Endothelial cell of umbilical vein (primary cell): ENCODE data around the gene MAN1A1. TPM values are rescaled to one million over a fixed set of nuclear protein-coding genes. Genes with fewer than 3 reads are reported as not detected.

Source experiments
- BruUV-seq: library from RNA; stranded (reverse); fragments of 400-500 nt; replicated peaks from 2 replicates; lab custom pipeline; 2021; lab: Mats Ljungman, UMichigan
- CTCF ChIA-PET: fragments of 300-600, 350-600 bp; sonication (Branson Sonifier 250); formaldehyde crosslinking; loops from one replicate; lab custom pipeline; 2021; ENCODE audit warnings: antibody characterized with exemption, inconsistent platforms; lab: Charles Lee
- POLR2A ChIA-PET: fragments of 300-600, 350-600 bp; sonication (Branson Sonifier 250); formaldehyde crosslinking; loops from one replicate; lab custom pipeline; 2021; ENCODE audit warnings: antibody characterized with exemption, inconsistent platforms; lab: Charles Lee
- DNase-seq: peaks from one replicate; pipeline ENCODE4 v3.0.0-alpha.2; 2011; ENCODE audit warnings: low read depth, low spot score
- FAIRE-seq: peaks from 2 replicates; lab custom pipeline; 2011; peaks lifted over from hg19 to GRCh38; lab: Jason Lieb, UNC
- H2AFZ ChIP-seq: 2 replicates; pipeline ENCODE4 v1.6.0; 2012; ENCODE audit warnings: low read depth, low read length, control low read depth, inconsistent platforms
- H3K27ac ChIP-seq: 2 replicates; pipeline ENCODE4 v1.5.1; 2011; ENCODE audit warnings: low read depth, mild to moderate bottlenecking, control low read depth, low read length, moderate library complexity; ENCODE audit not compliant: insufficient read depth
- H3K27me3 ChIP-seq, 2 experiments: 2 replicates each; pipeline versions ENCODE4 v1.6.0 to v1.6.1; 2011; ENCODE audit warnings: low read length in 2 of 2, mixed read lengths in 1 of 2; ENCODE audit not compliant: control insufficient read depth in 2 of 2, insufficient read depth in 2 of 2
- H3K36me3 ChIP-seq, 2 experiments: 2 replicates in 1 of 2; 3 replicates in 1 of 2; pipeline ENCODE4 v1.5.1; 2011; ENCODE audit warnings: low read length in 2 of 2, mild to moderate bottlenecking in 1 of 2, moderate library complexity in 1 of 2; ENCODE audit not compliant: control insufficient read depth in 2 of 2, insufficient read depth in 2 of 2; ENCODE audit errors: extremely low read depth in 1 of 2
- H3K4me1 ChIP-seq: 3 replicates; pipeline ENCODE4 v1.5.1; 2011; ENCODE audit warnings: mild to moderate bottlenecking, low read length; ENCODE audit not compliant: control insufficient read depth, insufficient read depth; ENCODE audit errors: extremely low read depth
- H3K4me2 ChIP-seq: 2 replicates; pipeline ENCODE4 v1.6.1; 2011; ENCODE audit warnings: low read length, control low read depth, mixed read lengths; ENCODE audit not compliant: insufficient read depth
- H3K4me3 ChIP-seq, 3 experiments: fragments of 200-600 bp in 1 of 3; sonication (generic), shearing (Covaris generic) in 1 of 3; replicated peaks in 1 of 3; 2 replicates each; pipeline ENCODE4 v1.5.1; 2011 to 2016; ENCODE audit warnings: control low read depth in 3 of 3, low read length in 3 of 3, mild to moderate bottlenecking in 2 of 3, inconsistent platforms in 1 of 3, low read depth in 1 of 3, moderate library complexity in 1 of 3; ENCODE audit not compliant: insufficient read depth in 1 of 3
- H3K79me2 ChIP-seq: 2 replicates; pipeline ENCODE4 v1.6.0; 2012; ENCODE audit warnings: low read length, inconsistent platforms; ENCODE audit not compliant: control insufficient read depth, insufficient read depth
- H3K9ac ChIP-seq: replicated peaks from 2 replicates; pipeline ENCODE3; 2011; ENCODE audit warnings: low read length, control low read depth; ENCODE audit not compliant: insufficient read depth; ENCODE audit errors: extremely low read depth
- H3K9me1 ChIP-seq: replicated peaks from 3 replicates; pipeline ENCODE4 v1.6.0; 2011; ENCODE audit warnings: mild to moderate bottlenecking, low read length; ENCODE audit not compliant: control insufficient read depth, insufficient read depth; ENCODE audit errors: extremely low read depth
- H3K9me3 ChIP-seq: replicated peaks from 2 replicates; pipeline ENCODE4 v1.5.1; 2012; ENCODE audit warnings: low read length, inconsistent platforms; ENCODE audit not compliant: control insufficient read depth, insufficient read depth
- H4K20me1 ChIP-seq: replicated peaks from 2 replicates; pipeline ENCODE3; 2011; ENCODE audit warnings: mild to moderate bottlenecking, low read length; ENCODE audit not compliant: control insufficient read depth, insufficient read depth; ENCODE audit errors: extremely low read depth
- CTCF ChIP-seq, 2 donors: IDR thresholded peaks; 1 replicate in 1 of 2; 2 replicates in 1 of 2; pipeline ENCODE4 v1.5.1; 2011; ENCODE audit warnings: low read length in 2 of 2, mild to moderate bottlenecking in 2 of 2, moderate library complexity in 2 of 2, control low read depth in 1 of 2, inconsistent platforms in 1 of 2, low read depth in 1 of 2; ENCODE audit not compliant: insufficient read depth in 1 of 2; ENCODE audit errors: extremely low read depth in 1 of 2
- EZH2 ChIP-seq: IDR thresholded peaks from 2 replicates; pipeline ENCODE4 v1.6.1; 2012; ENCODE audit warnings: borderline replicate concordance, low read depth, mild to moderate bottlenecking, moderate library complexity, low read length, inconsistent platforms; ENCODE audit not compliant: severe bottlenecking
- FOS ChIP-seq: IDR thresholded peaks from 2 replicates; pipeline ENCODE4 v1.6.1; 2011; ENCODE audit warnings: mild to moderate bottlenecking, low read length, moderate library complexity, borderline replicate concordance; ENCODE audit not compliant: insufficient read depth
- GATA2 ChIP-seq: IDR thresholded peaks from 2 replicates; pipeline ENCODE4 v1.7.0; 2011; ENCODE audit warnings: low read depth, mild to moderate bottlenecking, moderate library complexity, mixed read lengths, low read length; ENCODE audit not compliant: insufficient read length, insufficient read depth
- JUN ChIP-seq: IDR thresholded peaks from 2 replicates; pipeline ENCODE4 v1.6.1; 2011; ENCODE audit warnings: borderline replicate concordance, low read depth; ENCODE audit not compliant: insufficient read length, insufficient read depth
- MYC ChIP-seq: IDR thresholded peaks from one replicate; pipeline ENCODE4 v1.6.1; 2011; ENCODE audit warnings: mild to moderate bottlenecking, low read depth, low read length
- POLR2A ChIP-seq: IDR thresholded peaks from 2 replicates; pipeline ENCODE4 v1.6.1; 2012; ENCODE audit warnings: low read depth, mild to moderate bottlenecking, control low read depth, low read length
- POLR2AphosphoS5 ChIP-seq: IDR thresholded peaks from 2 replicates; pipeline ENCODE4 v1.6.1; 2012; ENCODE audit warnings: low read depth, mild to moderate bottlenecking, control low read depth, low read length, moderate library complexity; ENCODE audit not compliant: insufficient read depth
- dilution Hi-C: fragments of 300-500 bp; cut with MboI; formaldehyde crosslinking; loops from one replicate; pipeline ENCODE4 v1.15.0; 2019; ENCODE audit warnings: low sequenced_read_pairs; ENCODE audit not compliant: extremely low pct_ligation_motif_present
- intact Hi-C: fragments of 100-400 bp; cut with micrococcal nuclease; formaldehyde crosslinking; loops from one replicate; pipeline ENCODE4 v1.10.0; 2022
- polyA plus RNA-seq, 4 experiments: library from polyadenylated mRNA; depleted of rRNA in 3 of 4; stranded (reverse) in 3 of 4; unstranded in 1 of 4; fragments of >200 nt; gene quantifications; 2 replicates each; pipeline versions ENCODE4 v1.2.1 to v1.2.3, GENCODE V29; 2011 to 2012; ENCODE audit warnings: missing spikeins in 1 of 4
- total RNA-seq: library from RNA; stranded (reverse); gene quantifications from 2 replicates; pipeline ENCODE4 v1.2.3, GENCODE V29; 2021
- TF ChIP-seq, protein P1 (sequence below): IDR thresholded peaks from 2 replicates; pipeline ENCODE4 v1.6.1; 2011; ENCODE audit not compliant: insufficient read depth, insufficient read length

The MAN1A1 gene
- total and polyA plus RNA-seq, 2 donors (not counting 3 experiments of a cell fraction or from before 2014, with no cell fraction given), result 3.3 to 12.9 TPM

- BruUV-seq, result no TSS peak
- H3K4me1 ChIP-seq, result no peaks in the 10 kb centered on the region
- no peak overlapping the region for H3K4me3 ChIP-seq
These were observed 116.1 kb downstream of the MAN1A1 start for GRCh38 chr6:119233312-119233984.

More at GRCh38 chr6:119233312-119233984, 116.1 kb downstream of the MAN1A1 start:
- DNase-seq (no peak), FAIRE-seq (no peak)
- TF ChIP-seq, protein P1, sequence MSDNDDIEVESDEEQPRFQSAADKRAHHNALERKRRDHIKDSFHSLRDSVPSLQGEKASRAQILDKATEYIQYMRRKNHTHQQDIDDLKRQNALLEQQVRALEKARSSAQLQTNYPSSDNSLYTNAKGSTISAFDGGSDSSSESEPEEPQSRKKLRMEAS, result no peak
- TF ChIP-seq GATA2 (no peak), JUN (no peak), FOS (no peak), EZH2 (no peak), POLR2AphosphoS5 (no peak), CTCF (IDR thresholded peaks at IDR 0.05; ENCODE audit: extremely low read depth in 1 of 2, insufficient read depth in 1 of 2, low read depth in 1 of 2, low read length in 2 of 2) (no peak), POLR2A (no peak), MYC (no peak)
- Histone ChIP-seq H2AFZ (no peak overlapping the region), H3K9ac (no peak overlapping the region), H3K27ac (no peak overlapping the region), H3K36me3 (no peaks in the 10 kb centered on the region), H3K9me3 (no peaks in the 10 kb centered on the region), H3K79me2 (no peaks in the 10 kb centered on the region), H3K9me1 (no peaks in the 10 kb centered on the region), H3K4me2 (no peak overlapping the region), H3K27me3 (no peaks in the 10 kb centered on the region), H4K20me1 (no peaks in the 10 kb centered on the region)
- CTCF ChIA-PET, result no interaction called here
- dilution Hi-C loops (no loop called here), intact Hi-C loops (no loop called here)
- POLR2A ChIA-PET, result no interaction called here
